Measurements from ENCODE around the gene CYBA.
A peak's percentile ranks its signal among the peaks of the same experiment; 100 is the strongest.
"Not testable (repeated sequence)": the region's sequence is repeated elsewhere in the genome, so short reads cannot be mapped to it uniquely, and the experiment has no call there.

Gene CYBA

DNA sequence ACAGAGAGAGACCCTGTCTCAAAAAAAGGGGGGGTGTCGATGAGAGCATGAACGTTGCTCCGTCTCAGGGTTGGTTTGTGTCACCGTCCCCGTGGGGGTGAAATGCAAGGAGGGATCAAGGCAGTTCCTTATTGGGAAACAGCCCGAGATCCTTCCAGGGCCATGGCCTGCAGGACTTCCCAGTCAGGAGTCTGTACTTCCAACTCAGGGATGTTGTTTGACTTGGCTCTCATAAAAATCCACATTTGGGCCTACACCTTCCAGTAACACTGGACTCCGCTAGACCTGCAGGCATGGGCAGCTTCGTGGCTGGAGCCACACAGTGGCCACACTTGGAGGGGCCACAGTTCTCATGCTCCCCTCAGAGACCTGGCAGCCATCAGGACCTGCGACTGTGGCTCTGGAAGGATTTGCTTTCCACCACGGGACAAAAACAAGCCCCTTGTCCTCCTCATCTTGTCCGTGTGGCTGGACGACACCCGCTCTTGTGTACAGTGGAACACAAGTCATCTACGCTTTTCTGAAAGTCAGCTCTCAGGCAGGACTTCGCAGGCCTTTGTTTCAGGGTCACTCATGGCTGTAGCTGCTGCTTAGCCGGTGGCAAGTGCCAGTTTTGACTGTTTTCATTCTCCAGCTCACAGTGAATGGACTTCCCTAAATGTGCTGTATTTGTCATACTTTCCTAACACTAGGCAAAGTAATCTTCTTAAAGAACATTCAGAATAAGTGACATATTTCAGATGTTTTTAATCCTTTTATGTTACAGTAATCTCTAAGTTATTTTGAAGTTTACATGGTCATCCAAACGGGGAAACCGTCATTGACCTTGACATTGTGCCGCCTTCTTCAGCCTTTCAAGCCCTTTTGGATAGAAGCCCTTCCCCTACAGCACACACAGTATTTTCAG lies 36.7 kb downstream of the CYBA start:
- DNase-seq (ENCODE audit: low spot score): no peak

DNA sequence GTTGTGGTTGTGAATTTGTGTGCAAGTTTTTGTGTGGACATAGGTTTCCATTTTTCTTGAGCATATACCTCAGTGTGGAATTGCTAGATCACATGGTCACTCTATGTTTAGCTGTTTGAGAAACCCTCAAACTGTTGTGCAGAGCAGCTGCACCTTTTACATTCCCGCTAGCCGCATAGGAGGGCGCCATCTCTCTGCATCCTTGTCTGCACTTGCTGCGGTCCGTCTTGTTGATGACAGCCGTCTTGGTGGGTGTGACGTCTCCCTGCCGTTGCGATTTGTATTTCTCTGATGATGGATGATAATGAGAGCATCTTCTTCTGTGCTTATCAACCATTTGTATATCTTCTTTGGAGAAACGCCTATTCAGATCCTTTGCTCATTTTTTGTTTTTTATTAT lies 37.6 kb downstream of the CYBA start:
- DNase-seq (ENCODE audit: low spot score): no peak

DNA sequence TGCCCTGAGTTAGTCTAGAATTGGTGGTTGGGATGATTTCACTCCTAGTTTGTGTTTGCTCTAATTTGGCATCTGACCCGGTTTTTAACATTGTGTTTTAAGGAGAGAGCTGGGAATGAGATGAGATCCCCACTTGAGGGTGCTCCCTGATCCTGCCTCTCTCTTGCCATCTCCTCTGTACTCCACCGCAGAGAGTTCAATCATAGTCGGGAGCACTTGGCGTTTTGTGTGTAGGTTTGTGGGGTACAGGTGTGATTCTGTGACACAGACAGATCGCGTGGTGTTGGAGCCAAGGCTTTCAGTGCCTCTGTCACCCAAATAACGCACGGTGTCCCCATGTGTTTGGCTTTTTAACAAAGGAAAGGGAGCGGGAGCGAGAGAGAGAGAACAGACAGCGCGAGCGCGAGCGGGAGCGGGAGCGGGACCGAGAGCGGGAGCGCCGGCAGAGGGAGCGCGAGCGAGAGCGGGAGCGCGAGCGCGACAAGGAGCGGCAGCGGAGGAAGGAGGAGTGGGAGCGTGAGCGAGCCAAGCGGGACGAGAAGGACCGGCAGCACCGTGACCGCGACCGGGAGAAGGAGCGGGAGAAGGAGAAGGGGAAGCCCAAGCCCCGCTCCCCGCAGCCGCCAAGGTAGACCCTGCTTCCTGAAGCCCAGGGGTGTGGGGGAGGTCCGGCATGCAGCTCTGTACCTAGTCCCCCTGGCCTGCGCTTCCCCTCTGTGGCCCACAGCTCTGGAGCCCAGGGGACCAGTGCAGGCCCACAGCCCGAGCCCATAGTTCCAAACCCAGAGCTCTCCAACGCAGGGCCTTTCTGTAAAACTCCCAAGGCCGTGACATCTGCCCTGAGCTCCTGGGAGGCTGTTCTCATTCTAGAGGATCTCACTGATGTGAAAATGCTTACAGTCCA lies 39.7 kb downstream of the CYBA start:
- peak; percentile 16 for DNase-seq (ENCODE audit: low spot score)

DNA sequence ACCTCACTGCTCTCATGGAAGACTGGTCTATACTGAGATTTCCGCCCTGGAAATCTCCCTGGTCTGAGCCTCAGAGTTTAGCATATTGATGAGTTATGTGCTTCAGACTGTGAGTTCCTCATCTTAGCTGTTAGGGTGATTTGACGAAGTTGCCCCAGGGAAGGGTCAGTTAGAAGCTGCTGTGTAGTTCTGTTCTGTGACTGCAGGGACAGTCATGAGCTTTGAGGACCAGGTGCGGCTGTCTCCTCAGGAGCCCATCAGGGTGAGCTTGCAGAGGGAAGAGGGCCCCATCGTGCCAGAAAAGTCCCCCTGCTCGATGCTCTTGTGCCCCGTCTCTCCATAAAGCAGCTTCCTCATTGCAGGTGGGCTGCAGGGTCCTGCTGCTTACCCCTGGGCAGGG lies 40.8 kb downstream of the CYBA start:
- no peak for DNase-seq (ENCODE audit: low spot score)

DNA sequence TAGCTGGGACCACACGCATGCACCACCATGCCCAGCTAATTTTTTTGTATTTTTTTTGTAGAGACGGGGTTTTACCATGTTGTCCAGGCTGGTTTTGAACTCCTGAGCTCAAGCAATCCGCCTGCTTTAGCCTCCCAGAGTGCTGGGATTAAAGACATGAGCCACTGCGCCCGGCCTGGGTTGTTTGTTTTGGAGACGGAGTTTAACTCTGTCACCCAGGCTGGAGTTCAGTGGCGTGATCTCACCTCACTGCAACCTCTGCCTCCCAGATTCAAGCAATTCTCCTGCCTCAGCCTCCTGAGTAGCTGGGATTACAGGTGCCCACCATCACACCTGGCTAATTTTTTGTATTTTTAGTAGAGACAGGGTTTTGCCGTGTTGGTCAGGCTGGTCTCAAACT lies 41.4 kb downstream of the CYBA start:
- DNase-seq (ENCODE audit: low spot score): not testable (repeated sequence)

DNA sequence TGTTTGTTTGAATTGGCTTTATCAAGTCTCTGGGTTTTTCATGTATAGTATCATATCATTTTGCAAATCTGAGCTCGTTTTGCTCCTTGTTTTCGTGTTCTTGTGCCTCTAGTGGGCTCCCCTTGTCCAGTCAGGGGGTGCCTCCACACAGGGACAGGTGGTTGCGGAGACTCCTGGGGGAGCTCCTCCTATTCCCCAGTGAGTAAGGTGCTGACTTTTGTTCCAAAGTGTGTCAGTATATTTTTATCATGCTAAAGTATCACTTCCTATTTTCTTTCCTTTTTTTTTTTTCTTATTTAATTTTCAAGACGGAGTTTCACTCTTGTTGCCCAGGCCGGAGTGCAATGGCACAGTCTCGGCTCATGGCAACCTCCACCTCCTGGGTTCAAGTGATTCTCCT lies 42.8 kb downstream of the CYBA start:
- DNase-seq (ENCODE audit: low spot score): no peak

DNA sequence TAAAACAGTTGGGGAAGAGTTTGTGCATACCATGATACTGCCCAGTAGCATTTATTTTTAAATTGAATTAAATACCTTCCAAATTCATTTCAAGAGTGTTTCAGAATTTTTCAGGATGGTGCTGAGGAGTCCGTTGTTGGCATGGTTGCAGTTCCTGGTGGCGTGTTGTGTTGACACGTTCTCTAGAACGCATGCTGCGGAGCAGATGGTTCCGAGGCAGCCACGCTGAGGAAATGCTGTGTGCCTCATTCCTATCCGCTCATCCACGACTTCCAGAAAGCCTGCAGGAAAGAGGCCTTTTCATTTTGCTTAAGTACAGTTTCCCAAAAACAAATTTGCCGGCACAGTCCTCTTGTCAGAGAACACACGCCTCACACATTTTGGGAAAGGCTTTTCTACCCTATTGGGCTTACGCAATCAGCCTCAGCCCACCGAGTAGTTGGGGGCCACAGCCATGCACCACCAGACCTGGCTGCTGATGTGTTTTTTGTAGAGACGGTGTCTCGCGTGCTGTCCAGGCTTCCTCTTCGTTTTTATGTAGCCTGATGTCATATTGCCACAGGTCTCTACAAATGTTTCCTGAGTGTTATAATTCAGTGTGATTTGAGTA lies 44.6 kb downstream of the CYBA start:
- DNase-seq (ENCODE audit: low spot score): no peak

DNA sequence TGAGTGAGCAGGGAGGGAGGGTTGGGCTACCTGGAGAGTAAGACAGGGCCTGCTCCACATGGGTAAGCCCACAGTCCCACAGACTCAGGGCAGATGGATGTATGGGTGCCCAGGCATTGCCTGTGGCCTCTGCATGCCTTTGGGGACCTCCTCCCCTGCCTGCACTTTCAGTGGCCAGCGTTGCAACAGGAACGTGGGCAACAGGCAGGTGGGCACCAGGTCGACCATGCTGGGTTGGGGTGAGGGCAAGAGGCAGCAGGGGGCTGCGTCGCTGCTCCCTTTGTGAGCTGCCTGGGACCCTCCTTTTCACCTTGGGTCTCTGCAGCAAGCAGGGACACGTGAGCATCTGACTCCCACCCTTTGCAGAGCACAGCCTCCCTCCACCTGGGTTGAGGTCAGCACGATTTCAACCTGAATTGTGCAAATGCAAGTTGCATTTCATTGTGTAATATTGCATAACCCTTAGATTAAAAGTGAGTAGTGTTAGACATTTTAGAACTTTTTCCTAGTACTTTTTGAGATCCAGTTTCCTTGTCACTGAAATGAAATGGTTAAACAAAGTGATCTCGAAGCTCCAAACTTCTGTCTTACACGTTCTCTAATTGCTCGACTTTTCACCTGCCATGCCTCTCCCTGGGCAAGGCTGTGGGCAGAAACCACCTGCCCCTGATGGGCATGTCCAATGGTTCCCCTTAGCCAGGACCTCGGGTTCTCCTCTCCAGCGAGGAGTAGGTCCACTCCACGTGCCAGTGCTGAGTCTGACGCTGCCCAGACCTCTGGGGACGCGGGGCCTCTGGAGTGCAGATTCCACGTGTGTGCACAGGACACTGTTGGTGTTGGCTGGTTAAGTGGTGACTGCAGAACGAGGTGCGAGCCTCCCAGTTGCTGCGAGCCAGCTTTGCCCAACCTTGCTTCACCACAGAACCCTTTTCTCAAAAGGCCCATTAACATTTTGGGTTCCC lies 45.4 kb downstream of the CYBA start:
- DNase-seq (ENCODE audit: low spot score): no peak

DNA sequence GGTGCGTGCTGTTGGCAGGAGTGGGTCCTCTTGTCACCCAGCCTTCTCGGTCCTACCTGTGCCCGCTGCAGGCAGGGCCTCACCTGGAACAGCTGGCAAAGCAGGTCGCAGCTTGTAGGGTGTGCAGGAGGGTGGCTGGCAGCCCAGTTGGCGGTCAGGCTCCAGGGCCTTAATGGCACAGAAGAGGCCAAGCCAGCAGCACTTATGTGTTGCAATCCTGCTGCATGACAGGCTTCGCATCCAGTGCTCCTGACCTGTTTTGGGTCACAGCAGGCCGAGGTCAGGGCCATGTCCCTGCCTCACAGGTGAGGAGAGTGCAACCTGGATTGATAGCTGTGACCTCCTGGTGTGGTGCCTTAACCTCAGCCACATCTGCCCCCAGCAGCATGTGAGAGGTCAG lies 48.8 kb downstream of the CYBA start:
- DNase-seq (ENCODE audit: low spot score): no peak

DNA sequence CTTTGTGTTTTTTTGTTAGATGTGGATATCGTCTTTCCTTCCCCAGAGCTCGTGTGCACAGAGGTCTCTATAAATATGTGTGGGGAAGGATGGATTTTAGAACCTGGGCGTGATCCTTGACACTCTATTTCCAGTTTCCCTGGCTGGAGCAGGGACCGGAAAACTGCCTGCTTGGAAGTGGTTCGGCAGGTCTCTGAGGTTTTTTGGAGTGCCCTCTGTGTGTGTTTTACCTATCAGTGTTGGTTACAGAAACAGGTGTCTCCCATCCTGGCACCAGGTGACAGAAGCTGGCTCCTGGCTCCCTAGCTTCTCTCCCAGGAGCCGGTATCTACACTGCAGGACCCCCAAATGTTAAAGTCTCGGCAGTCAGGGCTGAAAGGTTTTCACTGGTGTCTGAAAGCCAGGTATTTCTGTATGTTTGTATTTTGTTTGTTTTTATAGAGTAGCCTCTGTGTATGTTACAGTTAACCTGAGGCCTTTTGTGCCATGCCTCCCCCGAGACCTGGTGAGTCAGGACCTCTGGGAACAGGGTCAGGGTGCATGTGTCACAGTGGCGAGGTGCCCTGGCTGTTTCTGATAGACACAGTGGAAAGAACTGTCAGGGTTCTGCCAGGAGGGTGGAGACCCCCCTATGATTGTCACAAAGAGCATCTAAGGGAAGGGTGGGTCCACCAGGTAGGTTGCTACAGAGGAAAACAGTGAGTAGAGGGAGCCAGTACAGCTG lies 49.4 kb downstream of the CYBA start:
- DNase-seq (ENCODE audit: low spot score): no peak

DNA sequence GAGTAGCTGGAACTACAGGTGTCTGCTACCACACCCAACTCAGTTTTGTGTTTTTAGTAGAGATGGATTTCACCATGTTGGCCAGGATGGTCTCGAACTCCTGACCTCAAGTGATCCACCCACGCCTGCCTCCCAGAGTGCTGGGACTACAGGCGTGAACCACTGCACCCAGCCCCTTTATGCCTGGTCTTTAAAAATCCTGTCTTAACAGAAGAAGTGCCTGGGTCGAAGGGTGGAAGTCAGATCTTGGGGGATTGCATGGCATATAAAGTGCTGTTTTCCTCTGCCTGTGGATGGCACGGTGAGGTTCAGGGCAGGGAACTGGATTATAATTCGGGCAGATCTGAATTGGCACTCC lies 50.3 kb downstream of the CYBA start:
- no peak for DNase-seq (ENCODE audit: low spot score)

DNA sequence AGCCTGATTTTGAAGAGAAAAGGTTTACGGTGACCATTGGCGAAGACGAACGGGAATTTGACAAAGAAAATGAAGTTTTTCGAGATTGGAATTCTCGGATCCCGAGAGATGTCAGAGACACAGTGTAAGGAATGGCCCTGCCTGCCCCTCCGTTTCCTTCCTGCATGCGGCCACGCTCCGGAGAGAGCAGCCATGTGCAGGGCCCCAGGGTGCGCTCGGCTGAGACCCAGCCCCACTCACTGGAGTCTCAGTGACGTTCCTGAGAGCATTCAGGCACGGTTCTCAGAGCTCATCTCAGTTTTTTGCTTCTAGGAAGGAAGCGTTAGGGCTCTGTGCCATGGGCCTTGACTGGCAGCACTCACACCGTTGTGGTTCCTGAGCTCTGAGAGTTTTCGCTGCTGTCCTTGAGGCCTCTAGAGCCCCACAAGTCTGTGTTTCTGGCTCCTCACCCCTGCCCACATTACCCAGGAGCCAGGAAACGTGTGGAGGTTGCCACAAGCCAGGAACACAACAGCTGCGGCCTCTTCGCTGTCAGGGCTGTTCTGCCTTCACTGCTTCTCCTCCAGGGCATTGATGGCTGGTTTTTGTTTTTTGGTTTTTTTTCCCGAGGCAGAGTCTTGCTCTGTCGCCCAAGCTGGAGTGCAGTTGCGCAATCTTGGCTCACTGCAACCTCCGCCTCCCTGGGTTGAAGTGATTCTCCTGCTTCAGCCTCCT lies 50.9 kb downstream of the CYBA start:
- DNase-seq (ENCODE audit: low spot score): no peak

DNA sequence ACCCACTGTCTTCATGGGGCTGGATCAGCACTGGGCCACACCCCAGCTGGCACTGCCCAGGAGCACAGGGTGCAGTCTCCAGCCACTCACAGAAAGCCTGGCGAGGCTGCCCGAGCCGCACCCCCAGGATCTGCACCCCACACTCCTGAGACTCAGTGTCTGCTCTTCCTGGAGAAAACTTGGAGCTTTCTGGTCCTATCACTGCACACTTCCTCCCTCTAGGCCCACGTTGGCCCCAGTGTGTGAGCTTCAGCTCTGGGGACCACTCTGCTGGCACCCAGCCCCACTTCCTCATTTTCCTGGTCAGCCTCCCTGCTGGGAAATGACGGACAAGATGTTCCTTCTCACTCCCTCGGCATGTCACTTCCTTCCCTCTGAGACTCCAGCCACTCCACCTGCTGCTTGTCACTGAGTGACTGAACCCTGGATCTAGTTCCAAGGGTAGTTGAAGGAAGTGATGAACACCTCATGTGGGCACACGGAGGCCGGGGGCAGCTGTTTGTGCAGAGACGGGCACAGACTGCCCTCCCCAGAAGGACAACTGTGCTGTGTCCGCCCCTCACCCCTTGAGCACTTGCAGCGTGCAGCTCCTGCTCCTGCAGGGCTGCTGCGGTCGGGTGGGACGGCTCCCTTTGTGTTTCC lies 51.6 kb downstream of the CYBA start:
- peak; percentile 37 for DNase-seq (ENCODE audit: low spot score)

DNA sequence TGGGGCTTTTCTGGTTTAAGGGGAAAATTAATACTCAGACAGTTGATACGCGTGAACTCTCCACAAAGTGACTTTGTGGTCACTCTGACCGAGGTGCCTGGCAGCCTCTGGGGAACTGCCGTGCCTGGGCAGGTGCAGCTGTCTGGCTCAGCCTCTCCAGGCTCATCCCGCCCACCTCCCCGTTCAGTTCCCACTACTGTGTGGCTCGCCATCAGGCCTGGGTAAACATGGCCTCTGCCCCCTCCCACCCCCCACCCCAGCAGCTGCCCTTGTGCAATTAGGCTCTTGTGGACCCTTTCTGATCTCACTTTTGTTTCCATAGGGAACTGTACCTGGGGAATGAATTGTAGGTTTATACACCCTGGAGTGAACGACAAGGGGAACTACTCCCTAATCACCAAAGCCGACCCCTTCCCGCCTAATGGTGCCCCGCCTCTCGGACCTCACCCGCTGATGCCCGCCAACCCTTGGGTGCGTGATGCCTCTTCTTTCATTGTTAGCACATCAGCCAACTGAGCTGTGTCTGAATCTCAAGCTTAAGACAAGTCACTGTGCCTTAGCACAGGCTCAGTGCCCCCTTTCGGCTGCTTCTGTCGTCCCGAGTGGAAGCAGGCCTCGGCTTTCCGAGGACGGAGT lies 52.9 kb downstream of the CYBA start:
- no peak for DNase-seq (ENCODE audit: low spot score)

DNA sequence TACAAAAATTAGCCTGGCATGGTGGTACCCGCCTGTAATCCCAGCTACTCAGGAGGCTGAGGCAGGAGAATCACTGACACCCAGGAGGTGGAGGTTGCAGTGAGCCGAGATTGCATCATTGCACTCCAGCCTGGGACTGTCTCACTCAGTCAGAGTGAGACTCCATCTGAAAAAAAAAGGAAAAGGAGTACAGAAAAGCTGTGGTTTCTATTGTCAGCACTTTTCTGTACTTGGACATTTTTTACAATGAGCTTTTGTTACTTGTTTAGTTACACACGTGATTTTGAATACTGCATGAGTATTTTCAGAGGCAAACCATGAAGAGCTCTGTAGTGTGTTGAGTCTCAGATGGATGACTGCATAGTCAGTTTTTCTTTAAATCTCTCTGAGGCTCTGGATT lies 54.4 kb downstream of the CYBA start:
- peak; percentile 73 for DNase-seq (ENCODE audit: low spot score)

DNA sequence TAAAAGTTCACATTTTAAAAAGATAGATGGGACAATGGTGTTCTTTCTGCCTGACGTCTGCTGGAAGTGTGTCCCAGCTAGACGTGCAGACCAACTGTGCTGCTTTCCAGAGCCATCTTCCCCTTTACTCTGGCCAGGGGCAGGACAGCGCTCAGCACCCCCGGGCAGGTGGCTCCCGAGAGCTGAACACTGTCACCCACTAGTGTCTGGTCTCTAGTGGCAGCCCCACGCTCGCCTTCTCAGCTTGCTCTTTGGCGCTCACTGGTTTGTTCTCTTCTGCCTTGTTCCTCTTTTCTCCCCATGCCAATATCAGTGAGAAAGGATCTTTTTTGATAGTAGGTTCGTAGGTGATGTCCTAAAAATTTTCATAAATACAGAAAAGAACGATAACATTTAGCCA lies 54.9 kb downstream of the CYBA start:
- DNase-seq (ENCODE audit: low spot score): no peak

DNA sequence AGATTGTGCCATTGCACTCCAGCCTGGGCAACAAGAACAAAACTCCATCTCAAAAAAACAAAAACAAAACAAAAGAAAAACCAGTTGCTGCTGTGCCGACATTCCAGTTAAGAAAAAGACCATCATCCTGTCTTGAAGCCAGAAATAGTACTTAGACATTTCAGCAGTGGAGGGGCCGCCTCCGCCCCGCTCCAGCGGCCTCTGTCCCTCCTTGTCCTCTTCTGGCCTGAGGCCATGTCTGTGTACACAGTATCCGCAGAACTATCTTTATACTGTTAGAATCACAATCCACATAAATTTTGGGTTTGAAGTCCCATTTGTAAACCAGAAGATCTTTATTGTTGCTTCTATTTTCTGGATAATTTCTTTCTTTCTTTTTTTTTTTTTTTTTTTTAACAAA lies 55.8 kb downstream of the CYBA start:
- DNase-seq (ENCODE audit: low spot score): no peak

DNA sequence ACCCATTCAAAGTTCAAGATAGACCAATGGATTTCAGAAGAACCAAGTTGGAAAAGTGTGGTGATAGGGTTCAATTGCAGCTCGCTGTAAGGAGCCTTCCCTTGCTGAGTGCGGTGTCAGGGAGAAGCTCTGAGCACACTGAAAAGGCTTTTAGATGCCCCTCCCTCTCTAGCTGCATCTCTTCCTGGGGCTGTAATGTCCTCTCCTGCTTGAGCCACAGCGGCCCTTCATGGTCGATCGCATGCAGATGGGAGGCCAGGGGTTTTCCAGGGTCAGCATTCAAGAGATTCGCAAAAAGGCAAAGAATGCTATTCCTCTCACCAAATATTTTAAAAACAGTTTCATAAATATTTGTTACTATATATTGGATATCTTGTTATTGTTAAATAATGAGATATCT lies 56.9 kb downstream of the CYBA start:
- DNase-seq (ENCODE audit: low spot score): no peak

DNA sequence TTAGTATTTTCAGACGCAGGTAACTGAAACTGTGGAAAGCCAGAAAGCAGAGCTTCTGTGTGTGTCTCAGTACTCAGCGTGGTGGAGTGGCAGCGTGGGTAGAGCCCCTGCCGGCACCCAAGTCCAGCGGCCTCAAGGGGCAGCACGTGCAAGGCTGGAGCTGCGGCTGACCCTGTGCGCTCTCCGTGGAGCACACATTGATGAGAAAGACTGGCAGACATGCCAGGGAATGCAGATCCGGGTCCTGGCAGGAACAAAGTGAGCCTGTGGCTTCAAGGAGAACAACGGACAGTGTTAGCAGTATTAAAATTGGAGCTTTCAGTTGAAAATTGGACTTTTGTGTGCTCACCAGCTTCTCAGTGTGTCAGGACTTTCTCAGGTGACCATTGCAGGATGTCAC lies 57.4 kb downstream of the CYBA start:
- peak; percentile 65 for DNase-seq (ENCODE audit: low spot score)

Data from putamen (tissue), 1 donor.